Natural killer cell treated with Interleukin-12 subunit alpha and Interleukin-12 subunit beta and Interleukin-15 and Interleukin-18, amount 100 ng/mL, for 72 hours (primary cell): ENCODE data around the gene GAA. TPM values are rescaled to one million over a fixed set of nuclear protein-coding genes. Genes with fewer than 3 reads are reported as not detected.
A peak's percentile ranks its signal among the peaks of the same experiment; 100 is the strongest.

ENCODE experiments used
- ATAC-seq, 2 donors: fragments of 150-1000 bp; cut with Tn5 transposase in 1 of 2; sonication (Bioruptor Pico), chemical (Tn5 transposase) in 1 of 2; 2 replicates each; pipeline ENCODE4 v1.10.0; 2021
- DNase-seq: peaks from one replicate; pipeline ENCODE4 v3.0.0; 2022; ENCODE audit warnings: low spot score
- H3K27ac Mint-ChIP-seq, 2 donors: 1 replicate in 1 of 2; 2 replicates in 1 of 2; pipeline ENCODE4 v1.8.0; 2022; ENCODE audit warnings: mixed read lengths in 2 of 2, mild to moderate bottlenecking in 1 of 2, moderate library complexity in 1 of 2
- H3K27me3 Mint-ChIP-seq, 2 donors: 1 replicate in 1 of 2; 2 replicates in 1 of 2; pipeline ENCODE4 v1.8.0; 2022; ENCODE audit warnings: mixed read lengths in 2 of 2
- H3K36me3 Mint-ChIP-seq: one replicate; pipeline ENCODE4 v1.8.0; 2022; ENCODE audit warnings: mixed read lengths
- H3K4me1 Mint-ChIP-seq, 2 donors: 1 replicate in 1 of 2; 2 replicates in 1 of 2; pipeline ENCODE4 v1.8.0; 2022; ENCODE audit warnings: low read depth in 2 of 2, mixed read lengths in 2 of 2, mild to moderate bottlenecking in 1 of 2
- H3K4me3 Mint-ChIP-seq: one replicate; pipeline ENCODE4 v1.8.0; 2022; ENCODE audit warnings: mixed read lengths
- H3K9me3 Mint-ChIP-seq: 2 replicates; pipeline ENCODE4 v1.8.0; 2022; ENCODE audit warnings: mixed read lengths
- total RNA-seq, 2 donors: library from RNA; stranded (reverse); gene quantifications; one replicate each; pipeline ENCODE4 v1.2.3, GENCODE V29; 2022

Gene GAA
- total RNA-seq = 10 to 100 TPM; 20.9 to 24.0 TPM

DNA sequence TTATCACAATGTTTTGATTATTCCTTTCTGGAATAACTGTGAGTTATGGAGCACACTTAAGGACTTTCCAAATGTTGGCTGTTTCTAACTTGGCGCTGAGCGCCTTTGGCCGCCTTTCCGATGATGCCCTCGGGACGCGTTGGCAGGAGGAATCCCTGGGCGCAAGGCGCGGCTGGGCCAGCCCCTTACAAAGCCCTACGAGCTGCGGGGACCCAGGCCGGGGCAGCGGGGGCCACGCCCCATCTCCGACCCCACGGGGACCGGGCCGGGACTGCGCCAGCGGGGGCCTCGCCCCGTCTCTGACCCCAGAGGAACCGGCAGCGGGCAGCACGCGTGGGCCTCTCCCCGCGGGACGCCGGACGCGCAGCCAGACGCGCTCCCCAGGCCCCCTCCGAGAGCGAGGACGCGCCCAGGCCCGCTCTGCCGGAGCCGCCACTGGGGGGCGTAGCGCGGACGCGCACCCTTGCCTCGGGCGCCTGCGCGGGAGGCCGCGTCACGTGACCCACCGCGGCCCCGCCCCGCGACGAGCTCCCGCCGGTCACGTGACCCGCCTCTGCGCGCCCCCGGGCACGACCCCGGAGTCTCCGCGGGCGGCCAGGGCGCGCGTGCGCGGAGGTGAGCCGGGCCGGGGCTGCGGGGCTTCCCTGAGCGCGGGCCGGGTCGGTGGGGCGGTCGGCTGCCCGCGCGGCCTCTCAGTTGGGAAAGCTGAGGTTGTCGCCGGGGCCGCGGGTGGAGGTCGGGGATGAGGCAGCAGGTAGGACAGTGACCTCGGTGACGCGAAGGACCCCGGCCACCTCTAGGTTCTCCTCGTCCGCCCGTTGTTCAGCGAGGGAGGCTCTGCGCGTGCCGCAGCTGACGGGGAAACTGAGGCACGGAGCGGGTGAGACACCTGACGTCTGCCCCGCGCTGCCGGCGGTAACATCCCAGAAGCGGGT lies at the start of gene GAA:
TSS of gene GAA (plus strand) at position 571 of the 935 bp plus-strand sequence. CDS start 3,006 bp downstream, outside the sequence.
- ATAC-seq = peak; percentile 92 to 93
- Mint-ChIP-seq H3K36me3 (no peaks in the 10 kb centered on the region), H3K9me3 (no peaks in the 10 kb centered on the region), H3K27ac (peak within 1 kb of the TSS; percentile 69 to 90), H3K4me3 (peak within 1 kb of the TSS; percentile 92), H3K4me1 (peaks cover 11 to 22% of the 10 kb centered on the region in 2 donors), H3K27me3 (no peaks in the 10 kb centered on the region)
- DNase-seq = peak; percentile 91

DNA sequence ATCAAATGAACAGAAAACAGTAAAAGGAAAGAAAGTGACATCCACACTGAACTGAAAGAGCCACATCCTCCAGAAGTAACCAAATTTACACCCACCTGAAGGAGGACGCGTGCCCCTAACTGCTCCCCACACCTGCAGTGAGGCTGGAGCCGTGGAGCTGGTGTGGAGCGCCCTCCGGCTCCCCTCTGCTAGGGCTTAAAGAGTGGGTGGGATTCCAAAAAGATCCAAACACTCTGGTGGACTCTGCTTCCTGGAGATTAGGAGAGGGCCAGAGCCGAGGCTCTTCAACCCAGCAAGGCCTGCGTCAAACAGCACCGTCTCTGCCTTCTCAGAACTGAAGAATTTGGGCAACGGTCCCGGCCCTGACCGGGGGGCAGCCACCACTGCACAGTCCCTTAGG lies 49.7 kb upstream of the GAA start:
- peaks cover 0 to 9% of the 10 kb centered on the region in 2 donors for H3K27me3 Mint-ChIP-seq
- no peaks in the 10 kb centered on the region for H3K4me1 Mint-ChIP-seq
- no peak for DNase-seq
- no peaks in the 10 kb centered on the region for H3K36me3 Mint-ChIP-seq
- H3K4me3 Mint-ChIP-seq = no peak overlapping the region
- ATAC-seq = no peak
- no peak overlapping the region for H3K27ac Mint-ChIP-seq
- no peaks in the 10 kb centered on the region for H3K9me3 Mint-ChIP-seq

DNA sequence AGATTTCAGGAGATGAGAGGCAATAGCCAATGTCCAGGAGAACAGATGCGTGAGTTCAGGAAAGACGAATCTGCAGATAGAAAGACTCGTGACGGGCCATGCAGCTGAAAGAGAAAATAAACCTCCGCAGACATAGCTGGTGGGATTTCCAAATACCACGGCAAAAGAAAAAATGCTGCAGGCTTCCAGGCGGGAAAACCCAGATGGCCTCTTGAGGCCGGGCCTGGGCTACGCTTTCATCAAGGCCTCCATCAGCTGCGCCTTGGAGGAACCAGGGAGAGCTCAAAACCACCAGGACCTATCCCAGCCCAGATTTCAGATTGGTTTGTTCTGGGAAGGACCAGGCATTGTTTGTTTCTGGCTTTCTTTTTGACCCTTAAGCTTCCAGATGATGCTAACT lies 48.3 kb upstream of the GAA start:
- Mint-ChIP-seq H3K27ac (no peak overlapping the region), H3K4me1 (no peaks in the 10 kb centered on the region), H3K9me3 (no peaks in the 10 kb centered on the region), H3K36me3 (no peaks in the 10 kb centered on the region), H3K27me3 (peaks cover 0 to 9% of the 10 kb centered on the region in 2 donors), H3K4me3 (no peak overlapping the region)
- ATAC-seq = no peak
- DNase-seq = no peak

DNA sequence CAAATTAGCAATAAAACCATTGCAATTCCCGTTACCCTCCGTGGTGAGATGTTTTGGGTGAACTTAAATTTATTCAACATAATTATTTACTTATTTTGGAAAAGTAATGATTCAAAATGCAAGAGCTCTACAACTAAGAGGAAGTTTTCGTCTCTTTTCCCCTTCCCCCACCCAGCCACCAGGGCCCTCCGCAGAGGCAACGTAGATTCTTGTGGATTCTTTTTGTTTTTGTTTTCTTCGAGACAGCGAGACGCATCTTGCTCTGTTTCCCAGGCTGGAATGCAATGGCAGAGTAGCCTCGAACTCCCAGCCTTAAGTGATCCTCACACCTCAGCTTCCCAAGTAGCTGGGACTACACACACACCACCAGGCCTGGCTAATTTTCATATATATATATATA lies 45.8 kb upstream of the GAA start:
- Mint-ChIP-seq H3K4me1 (no peaks in the 10 kb centered on the region), H3K9me3 (no peaks in the 10 kb centered on the region), H3K27ac (no peak overlapping the region)

DNA sequence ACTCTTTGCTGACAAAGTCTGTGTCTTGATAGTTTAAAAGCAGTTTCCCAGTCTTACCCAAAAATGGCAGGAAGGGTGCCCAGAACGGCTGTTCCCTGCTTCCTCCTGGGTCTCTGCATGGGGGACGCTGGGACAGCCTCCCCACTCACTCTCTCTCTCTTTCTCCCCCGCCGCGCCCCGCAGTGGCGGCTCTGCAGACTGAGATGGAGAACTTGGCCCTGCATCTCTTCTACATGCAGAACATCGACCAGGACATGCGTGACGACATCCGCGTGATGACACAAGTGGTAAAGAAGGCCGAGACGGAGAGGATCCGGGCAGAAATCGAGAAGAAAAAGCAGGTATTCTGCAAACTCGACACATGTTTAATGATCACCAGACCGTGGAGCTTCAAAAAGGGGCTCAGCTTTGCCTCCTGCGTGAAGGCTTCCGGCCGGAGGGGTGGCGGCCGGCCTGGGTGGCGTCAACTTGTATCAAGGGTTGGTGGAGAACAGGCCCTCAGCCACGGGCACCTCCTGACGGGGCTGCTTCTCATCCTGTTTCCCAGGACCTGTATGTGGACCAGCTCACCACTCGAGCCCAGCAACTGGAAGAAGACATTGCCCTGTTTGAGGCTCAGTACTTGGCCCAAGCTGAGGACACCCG lies 42.9 kb upstream of the GAA start:
- H3K36me3 Mint-ChIP-seq = no peaks in the 10 kb centered on the region
- ATAC-seq (no peak), DNase-seq (no peak)
- H3K27me3 Mint-ChIP-seq = peaks cover 0 to 4% of the 10 kb centered on the region in 2 donors
- H3K27ac Mint-ChIP-seq = no peak overlapping the region
- H3K9me3 Mint-ChIP-seq = no peaks in the 10 kb centered on the region
- H3K4me1 Mint-ChIP-seq = no peaks in the 10 kb centered on the region
- H3K4me3 Mint-ChIP-seq = no peak overlapping the region

More for the DNA sequence above, 45.8 kb upstream of the GAA start:
- H3K36me3 Mint-ChIP-seq = no peaks in the 10 kb centered on the region
- ATAC-seq = no peak
- peaks cover 0 to 9% of the 10 kb centered on the region in 2 donors for H3K27me3 Mint-ChIP-seq
- no peak for DNase-seq
- H3K4me3 Mint-ChIP-seq = no peak overlapping the region

DNA sequence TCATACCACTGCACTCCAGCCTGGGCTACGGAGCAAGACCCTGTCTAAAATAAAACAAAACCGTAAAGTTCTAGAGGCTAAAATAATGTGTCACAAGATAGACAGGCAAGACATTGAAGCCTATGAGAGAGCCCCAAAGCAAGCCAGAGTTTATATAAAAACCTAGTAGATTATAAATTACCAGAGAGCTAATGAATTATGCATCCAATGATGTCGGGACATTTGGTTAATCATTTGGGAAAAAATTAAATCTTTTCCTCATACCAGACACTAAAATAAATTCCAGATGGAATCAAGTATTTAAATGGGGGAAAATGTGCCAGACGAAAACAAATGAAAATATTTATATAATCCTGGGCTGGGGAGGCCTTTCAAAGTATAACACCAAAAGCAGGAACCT lies 40.7 kb upstream of the GAA start:
- Mint-ChIP-seq H3K27ac (no peak overlapping the region), H3K4me3 (no peak overlapping the region), H3K36me3 (no peaks in the 10 kb centered on the region), H3K27me3 (peaks cover 0 to 4% of the 10 kb centered on the region in 2 donors), H3K9me3 (no peaks in the 10 kb centered on the region), H3K4me1 (no peaks in the 10 kb centered on the region)
- DNase-seq (no peak), ATAC-seq (no peak)

DNA sequence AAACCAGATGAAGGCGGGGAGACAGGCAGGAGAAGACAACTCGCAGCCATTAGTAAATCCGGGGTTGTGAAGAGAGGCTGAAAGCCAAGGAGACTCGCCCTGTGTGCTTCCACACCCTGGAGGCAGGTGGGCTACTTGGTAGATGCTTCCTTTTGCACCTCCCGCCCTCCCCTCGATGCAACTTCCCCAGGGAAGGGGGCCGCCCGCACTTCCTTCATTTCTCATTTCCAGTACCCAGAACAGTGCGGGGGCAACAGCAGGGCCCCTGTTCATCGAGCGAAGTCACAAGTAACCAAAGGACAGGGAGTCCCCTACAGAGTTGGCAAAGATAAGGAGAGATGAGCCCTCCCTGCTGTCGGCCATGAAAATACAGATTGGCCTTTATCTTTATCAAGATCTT lies 40.0 kb upstream of the GAA start:
- H3K27ac Mint-ChIP-seq = no peak overlapping the region
- no peak overlapping the region for H3K4me3 Mint-ChIP-seq
- ATAC-seq (no peak), DNase-seq (no peak)
- H3K4me1 Mint-ChIP-seq = no peaks in the 10 kb centered on the region
- peaks cover 0 to 4% of the 10 kb centered on the region in 2 donors for H3K27me3 Mint-ChIP-seq
- no peaks in the 10 kb centered on the region for H3K36me3 Mint-ChIP-seq
- no peaks in the 10 kb centered on the region for H3K9me3 Mint-ChIP-seq

DNA sequence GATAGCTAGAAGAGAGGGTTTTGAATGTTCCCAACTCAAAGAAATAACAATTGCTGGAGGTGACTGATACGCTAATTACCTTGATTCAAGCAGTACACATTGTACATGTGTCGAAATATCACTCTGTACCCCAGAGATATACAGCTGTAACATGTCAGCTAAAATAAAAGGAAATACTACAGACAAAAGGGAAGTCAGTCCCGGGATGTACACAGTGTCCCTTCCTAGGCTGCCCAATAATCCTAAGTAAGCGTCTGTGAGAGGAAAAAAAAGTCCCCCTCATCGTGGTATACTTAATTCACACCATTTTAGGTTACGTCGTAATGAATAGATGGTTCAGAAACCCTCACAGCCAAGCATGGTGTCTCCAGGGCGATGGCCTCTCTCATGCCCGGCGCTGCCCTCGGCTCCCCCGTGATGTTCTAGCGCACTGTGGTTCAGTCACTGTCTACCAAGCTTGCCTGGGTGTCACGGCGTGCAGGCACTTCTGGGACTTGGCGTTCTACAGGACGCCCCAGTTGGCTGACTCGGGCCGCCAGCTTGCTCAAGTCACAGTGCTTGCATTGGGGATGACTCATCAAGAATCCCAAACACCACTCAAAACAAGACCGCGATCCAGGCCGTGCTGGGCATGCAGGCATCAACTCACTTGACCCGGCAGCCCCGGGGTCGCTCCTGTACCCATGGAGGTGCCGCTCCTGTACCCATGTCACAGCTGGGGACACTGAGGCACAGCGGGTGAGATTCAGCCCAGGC lies 37.4 kb upstream of the GAA start:
- Mint-ChIP-seq H3K9me3 (no peaks in the 10 kb centered on the region), H3K4me1 (no peaks in the 10 kb centered on the region), H3K4me3 (no peak overlapping the region), H3K27me3 (peaks cover 0 to 7% of the 10 kb centered on the region in 2 donors), H3K27ac (no peak overlapping the region), H3K36me3 (no peaks in the 10 kb centered on the region)
- ATAC-seq = peak; percentile 15 to 26
- no peak for DNase-seq

DNA sequence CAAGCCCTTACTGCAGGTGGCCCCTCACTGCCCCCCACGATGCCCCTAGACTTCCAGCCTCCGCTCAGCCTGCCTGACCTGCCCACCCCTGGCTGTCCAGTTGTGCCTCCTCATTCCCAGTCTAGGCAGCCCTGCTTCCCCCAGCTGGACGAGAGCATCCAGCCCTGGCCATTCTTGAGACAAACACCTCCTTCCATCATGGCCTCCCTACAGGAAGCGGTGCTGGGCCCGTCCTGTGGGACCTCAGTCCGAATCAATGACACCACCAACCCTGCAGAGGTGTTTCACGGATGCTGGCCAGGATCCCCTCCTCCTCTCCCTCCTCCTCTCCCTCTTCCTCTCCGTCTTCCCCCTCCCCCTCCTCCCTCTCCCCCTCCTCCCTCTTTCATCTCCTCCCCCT lies 36.7 kb upstream of the GAA start:
- Mint-ChIP-seq H3K4me3 (no peak overlapping the region), H3K27ac (no peak overlapping the region), H3K27me3 (peaks cover 0 to 10% of the 10 kb centered on the region in 2 donors), H3K4me1 (no peaks in the 10 kb centered on the region), H3K9me3 (no peaks in the 10 kb centered on the region), H3K36me3 (no peaks in the 10 kb centered on the region)
- DNase-seq (no peak), ATAC-seq (peak; percentile 24 to 41)

DNA sequence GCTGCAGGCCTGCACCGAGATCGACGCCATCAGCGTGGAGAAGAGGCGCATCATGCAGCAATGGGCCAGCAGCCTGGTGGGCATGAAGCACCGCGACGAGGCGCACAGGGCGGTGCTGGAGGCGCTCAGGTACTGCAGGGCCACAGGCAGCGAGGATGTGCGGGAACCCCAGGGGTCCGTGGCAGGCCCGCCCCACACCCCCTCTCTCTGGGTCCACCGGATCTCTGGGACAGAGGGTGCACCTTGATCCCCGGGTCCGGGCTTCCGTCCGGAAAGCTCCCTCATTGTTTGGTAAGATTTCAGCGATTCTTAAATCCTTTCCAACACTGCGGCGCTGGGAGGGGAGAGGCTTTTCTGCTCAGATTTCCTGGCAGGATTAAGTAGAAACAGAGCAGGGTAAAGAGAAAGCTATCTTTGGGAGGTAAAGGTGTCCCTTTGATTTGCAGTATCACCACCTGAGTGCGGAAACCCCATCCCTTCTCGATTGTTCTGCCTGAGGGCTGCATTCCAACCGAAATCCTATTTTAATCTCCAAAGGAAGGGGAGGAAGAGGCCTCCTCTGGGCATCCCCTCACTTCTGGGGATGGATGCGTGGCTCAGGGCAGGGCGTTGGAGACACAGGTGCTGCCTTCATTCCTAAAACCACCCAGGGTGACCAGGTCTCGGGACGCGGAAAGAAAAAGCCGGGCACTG lies 35.8 kb upstream of the GAA start:
- no peaks in the 10 kb centered on the region for H3K4me1 Mint-ChIP-seq
- no peaks in the 10 kb centered on the region for H3K36me3 Mint-ChIP-seq
- no peak for DNase-seq
- no peak overlapping the region for H3K27ac Mint-ChIP-seq
- H3K9me3 Mint-ChIP-seq = no peaks in the 10 kb centered on the region
- H3K4me3 Mint-ChIP-seq = no peak overlapping the region
- peaks cover 0 to 9% of the 10 kb centered on the region in 2 donors for H3K27me3 Mint-ChIP-seq
- ATAC-seq = no peak

DNA sequence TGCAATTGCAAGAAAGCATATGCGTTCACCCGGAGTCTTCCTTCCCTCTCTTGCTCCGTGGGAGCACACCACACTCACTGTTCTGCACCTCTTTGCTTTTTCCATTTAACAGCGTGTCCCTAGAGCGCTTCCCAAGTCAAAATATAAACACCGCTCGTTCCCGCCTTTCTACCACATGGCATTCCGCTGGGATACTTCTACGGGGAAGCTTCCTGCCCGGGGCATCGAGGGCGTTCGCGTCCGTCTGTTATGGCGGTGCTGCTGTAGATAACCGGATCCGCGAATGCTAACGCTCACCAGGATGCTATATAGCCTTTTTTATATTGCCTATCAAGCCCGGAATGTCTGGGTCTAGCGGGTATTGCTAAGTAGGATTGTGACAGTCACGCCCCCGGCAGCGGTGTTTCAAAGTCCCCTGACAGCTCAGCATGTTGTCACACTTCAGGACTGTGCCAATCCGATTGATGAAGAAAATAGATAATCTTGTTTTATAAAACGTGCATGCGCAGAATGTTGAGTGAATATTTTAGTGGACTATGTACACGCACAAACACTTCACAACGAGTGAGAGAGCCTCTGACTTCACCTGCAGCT lies 33.9 kb upstream of the GAA start:
- H3K27me3 Mint-ChIP-seq = peaks cover 0 to 9% of the 10 kb centered on the region in 2 donors
- no peaks in the 10 kb centered on the region for H3K36me3 Mint-ChIP-seq
- no peaks in the 10 kb centered on the region for H3K9me3 Mint-ChIP-seq
- ATAC-seq (no peak), DNase-seq (no peak)
- H3K27ac Mint-ChIP-seq = no peak overlapping the region
- peaks cover 3 to 5% of the 10 kb centered on the region in 2 donors for H3K4me1 Mint-ChIP-seq
- no peak overlapping the region for H3K4me3 Mint-ChIP-seq

DNA sequence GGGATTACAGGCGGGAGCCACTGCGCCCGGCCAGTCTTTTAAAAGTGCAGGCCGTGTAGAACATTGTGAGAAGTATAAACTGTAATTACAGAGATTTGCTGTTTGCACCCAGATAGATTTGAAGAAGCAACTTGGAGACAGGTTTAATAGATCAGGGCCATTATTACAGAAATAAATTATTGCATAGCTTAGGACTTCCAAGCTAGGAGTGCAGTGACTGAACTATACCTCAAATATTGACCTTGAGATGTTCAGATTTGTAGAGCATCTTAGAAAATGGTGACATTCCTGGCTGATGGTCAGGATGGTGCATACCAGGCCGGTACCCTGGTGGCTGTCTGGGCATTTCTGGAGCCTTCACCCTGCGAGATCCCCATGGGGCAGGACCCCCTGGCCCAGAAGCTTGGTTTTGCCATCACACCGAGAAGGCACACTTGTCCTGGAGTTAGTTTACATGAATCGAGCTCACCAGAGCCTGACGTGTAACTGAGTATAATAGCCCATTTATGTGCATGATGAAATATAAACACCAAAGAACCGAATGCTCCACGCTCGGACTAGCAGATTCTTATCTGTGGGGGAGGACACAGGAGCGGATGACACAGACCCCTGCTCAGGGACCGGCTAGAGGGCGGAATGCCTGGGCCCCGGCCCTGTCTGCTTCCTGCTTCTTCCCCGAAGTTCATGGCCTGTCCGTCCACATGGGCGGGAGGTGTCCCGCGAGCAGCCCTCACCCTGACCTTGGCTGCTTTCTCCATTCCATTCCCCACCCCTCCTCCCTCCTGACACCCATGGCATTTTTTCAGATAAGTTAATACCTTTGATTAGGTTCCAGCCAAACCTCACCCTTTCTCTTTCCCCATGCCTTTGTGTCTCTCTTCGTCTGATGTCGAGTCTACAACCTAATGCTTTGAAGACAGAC lies 32.8 kb upstream of the GAA start:
- H3K4me3 Mint-ChIP-seq = no peak overlapping the region
- no peak for ATAC-seq

More for the DNA sequence above, 32.8 kb upstream of the GAA start:
- DNase-seq = no peak
- H3K27me3 Mint-ChIP-seq = peaks cover 0 to 9% of the 10 kb centered on the region in 2 donors
- H3K27ac Mint-ChIP-seq = no peak overlapping the region
- no peaks in the 10 kb centered on the region for H3K36me3 Mint-ChIP-seq
- H3K9me3 Mint-ChIP-seq = no peaks in the 10 kb centered on the region
- peaks cover 3 to 5% of the 10 kb centered on the region in 2 donors for H3K4me1 Mint-ChIP-seq
